PFSK-1 (cell line): Measurements from ENCODE around the gene RAB7A.

Experiments used
- FOXP2 ChIP-seq: optimal IDR thresholded peaks from 2 replicates; pipeline ENCODE3; 2011; ENCODE audit warnings: borderline replicate concordance, control low read depth, inconsistent platforms; ENCODE audit not compliant: insufficient read depth; ENCODE audit errors: extremely low read length, extremely low read depth
- POLR2AphosphoS5 ChIP-seq: IDR thresholded peaks from 2 replicates; pipeline ENCODE4 v1.6.1; 2012; ENCODE audit warnings: low read depth, mild to moderate bottlenecking, control low read depth, low read length, moderate library complexity
- REST ChIP-seq, 2 experiments: IDR thresholded peaks; 2 replicates each; pipeline versions ENCODE4 v1.6.1 to v1.8.0; 2011 to 2012; ENCODE audit warnings: low read depth in 2 of 2, low read length in 2 of 2, control low read depth in 1 of 2, inconsistent platforms in 1 of 2, mild to moderate bottlenecking in 1 of 2, moderate library complexity in 1 of 2; ENCODE audit not compliant: insufficient read depth in 1 of 2
- SIN3A ChIP-seq: IDR thresholded peaks from 2 replicates; pipeline ENCODE4 v1.6.1; 2012; ENCODE audit warnings: mild to moderate bottlenecking, low read length, moderate library complexity, borderline replicate concordance; ENCODE audit not compliant: insufficient read depth
- TAF1 ChIP-seq: IDR thresholded peaks from 2 replicates; pipeline ENCODE4 v1.6.1; 2012; ENCODE audit warnings: low read length, control low read depth, borderline replicate concordance; ENCODE audit not compliant: insufficient read depth

The RAB7A gene

GRCh38 chr3:128859630-128860029, 133.6 kb downstream of the RAB7A start:
- no peak for TF ChIP-seq POLR2AphosphoS5
- no peak for TF ChIP-seq TAF1
- TF ChIP-seq FOXP2 = no peak
- TF ChIP-seq SIN3A = no peak
- TF ChIP-seq REST (IDR thresholded peaks at IDR 0.05; ENCODE audit: insufficient read depth in 1 of 2, low read depth in 2 of 2, low read length in 2 of 2) = no peak

- no peak for TF ChIP-seq POLR2AphosphoS5
- no peak for TF ChIP-seq SIN3A
- no peak for TF ChIP-seq REST (IDR thresholded peaks at IDR 0.05; ENCODE audit: insufficient read depth in 1 of 2, low read depth in 2 of 2, low read length in 2 of 2)
- no peak for TF ChIP-seq TAF1
- TF ChIP-seq FOXP2 = no peak
Observed at GRCh38 chr3:128861491-128861890, 135.5 kb downstream of the RAB7A start.

GRCh38 chr3:128863560-128863959, 137.6 kb downstream of the RAB7A start:
- no peak for TF ChIP-seq POLR2AphosphoS5
- TF ChIP-seq TAF1 = no peak
- TF ChIP-seq REST (IDR thresholded peaks at IDR 0.05; ENCODE audit: insufficient read depth in 1 of 2, low read depth in 2 of 2, low read length in 2 of 2) = no peak
- no peak for TF ChIP-seq SIN3A
- TF ChIP-seq FOXP2 = no peak
